ENCODE results near the gene C7orf57. TPM values are rescaled to one million over a fixed set of nuclear protein-coding genes. Genes with fewer than 3 reads are reported as not detected.

Gene C7orf57
- total and polyA plus RNA-seq, 2 experiments from 2014 or later = 0.42 to 2.1 TPM

GRCh38 chr7:47992446-47992845, 42.9 kb upstream of the C7orf57 start:
- Mint-ChIP-seq H3K36me3 (ENCODE audit: low read depth) (no peaks in the 10 kb centered on the region), H3K4me3 (peak overlapping the region; percentile 78; the same call in 2 of the 3 replicates), H3K27me3 (ENCODE audit: insufficient read depth, low read depth, poor library complexity) (peaks cover 2% of the 10 kb centered on the region), H3K9me3 (peaks cover 6% of the 10 kb centered on the region; the same call in 2 of the 3 replicates), H3K4me1 (peaks cover 29% of the 10 kb centered on the region), H3K27ac (peak overlapping the region; percentile 89; the same call in 1 of the 2 replicates)
- Histone ChIP-seq H2AFZ (no peak overlapping the region), H3K4me3 (no peak overlapping the region), H3K27me3 (ENCODE audit: insufficient read depth) (no peaks in the 10 kb centered on the region), H3K36me3 (ENCODE audit: insufficient read depth) (no peaks in the 10 kb centered on the region), H3K4me1 (ENCODE audit: insufficient read depth) (peaks cover 12% of the 10 kb centered on the region), H3K79me2 (replicated peaks; ENCODE audit: insufficient read depth) (no peaks in the 10 kb centered on the region), H4K20me1 (replicated peaks; ENCODE audit: insufficient read depth) (no peaks in the 10 kb centered on the region), H3K27ac (ENCODE audit: low read depth) (no peak overlapping the region), H3K4me2 (peak overlapping the region; percentile 72), H3F3A (replicated peaks; ENCODE audit: low read depth) (no peaks in the 10 kb centered on the region), H3K9me2 (ENCODE audit: insufficient read depth) (peaks cover 8% of the 10 kb centered on the region; the same call in 1 of the 2 replicates)
- ATAC-seq = peak; percentile 11; the same call in 1 of the 3 replicates
- peak; percentile 11 for DNase-seq (ENCODE audit: low spot score)
- TF ChIP-seq CTCF (conservative IDR thresholded peaks at IDR 0.05; ENCODE audit: low read depth in 2 of 2) = peak in 1 of 2 experiments; percentile 22; a peak in 2 of 4 replicates
- TF ChIP-seq EZH2 (IDR thresholded peaks at IDR 0.05; ENCODE audit: low read depth, unreplicated experiment) = no peak

DNA sequence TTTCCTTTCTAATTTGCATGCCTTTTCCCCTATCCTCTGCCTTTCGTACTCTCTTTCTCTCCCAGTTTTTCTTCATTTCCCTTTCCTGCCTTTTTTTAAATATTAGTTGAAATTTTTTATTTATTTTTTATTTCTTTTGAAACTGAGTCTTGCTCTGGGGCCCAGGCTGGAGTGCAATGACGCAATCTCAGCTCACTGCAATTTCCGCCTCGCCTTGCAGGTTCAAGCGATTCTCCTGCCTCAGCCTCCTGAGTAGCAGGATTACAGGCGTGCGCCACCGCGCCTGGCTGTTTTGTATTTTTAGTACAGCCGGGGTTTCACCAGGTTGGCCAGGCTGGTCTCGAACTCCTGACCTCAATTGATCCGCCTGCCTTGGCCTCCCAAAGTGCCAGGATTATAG, 35.9 kb upstream of the C7orf57 start:
- no peaks in the 10 kb centered on the region for H4K20me1 ChIP-seq (replicated peaks; ENCODE audit: insufficient read depth)
- H2AFZ ChIP-seq = no peak overlapping the region
- no peaks in the 10 kb centered on the region for H3K36me3 ChIP-seq (ENCODE audit: insufficient read depth)
- peaks cover 5% of the 10 kb centered on the region; the same call in 1 of the 2 replicates for H3K9me2 ChIP-seq (ENCODE audit: insufficient read depth)
- Mint-ChIP-seq H3K27ac (no peak overlapping the region), H3K27me3 (ENCODE audit: insufficient read depth, low read depth, poor library complexity) (peaks cover 3% of the 10 kb centered on the region), H3K4me1 (0 out of 3 replicates have a peak, but pooled peaks cover 2% of the 10 kb centered on the region), H3K36me3 (ENCODE audit: low read depth) (no peaks in the 10 kb centered on the region; the same call in 2 of the 3 replicates), H3K4me3 (no peak overlapping the region), H3K9me3 (peaks cover 10% of the 10 kb centered on the region; the same call in 2 of the 3 replicates)
- H3K79me2 ChIP-seq (replicated peaks; ENCODE audit: insufficient read depth) = no peaks in the 10 kb centered on the region
- no peak overlapping the region for H3K27ac ChIP-seq (ENCODE audit: low read depth)
- H3K4me3 ChIP-seq = no peak overlapping the region
- no peak for ATAC-seq
- no peak for DNase-seq (ENCODE audit: low spot score)
- no peaks in the 10 kb centered on the region for H3F3A ChIP-seq (replicated peaks; ENCODE audit: low read depth)
- no peaks in the 10 kb centered on the region for H3K27me3 ChIP-seq (ENCODE audit: insufficient read depth)
- no peak overlapping the region for H3K4me2 ChIP-seq
- no peaks in the 10 kb centered on the region for H3K4me1 ChIP-seq (ENCODE audit: insufficient read depth)
- TF ChIP-seq ZNF331 (CRISPR knock-in tag; IDR thresholded peaks at IDR 0.05; ENCODE audit: low read depth) (no peak), ZNF114 (CRISPR knock-in tag; IDR thresholded peaks at IDR 0.05) (no peak), EZH2 (IDR thresholded peaks at IDR 0.05; ENCODE audit: low read depth, unreplicated experiment) (no peak), NANOG (IDR thresholded peaks at IDR 0.05; ENCODE audit: borderline replicate concordance) (no peak), EZH2phosphoT487 (IDR thresholded peaks at IDR 0.05; ENCODE audit: unreplicated experiment) (no peak), REST (IDR thresholded peaks at IDR 0.05; ENCODE audit: unreplicated experiment) (no peak), ETS1 (IDR thresholded peaks at IDR 0.05) (no peak), STAT1 (IDR thresholded peaks at IDR 0.05; ENCODE audit: unreplicated experiment) (no peak), CREB1 (CRISPR knock-in tag; IDR thresholded peaks at IDR 0.05; ENCODE audit: low read depth) (no peak), JUNB (IDR thresholded peaks at IDR 0.05; ENCODE audit: unreplicated experiment) (no peak), POLR2AphosphoS5 (IDR thresholded peaks at IDR 0.05; ENCODE audit: low read depth) (no peak), CTCF (conservative IDR thresholded peaks at IDR 0.05; ENCODE audit: low read depth in 2 of 2) (no peak)
